LNCAP (cell line): ENCODE measurements around the gene ARMC5.

Experiments
- CTCF ChIP-seq: fragments of 450-650 bp; IDR thresholded peaks from 2 replicates; pipeline ENCODE4 v1.5.1; 2017; ENCODE audit warnings: mild to moderate bottlenecking

Gene ARMC5

GRCh38 chr16:31507617-31507928 is 48.3 kb downstream of the ARMC5 start:
- no peak for TF ChIP-seq CTCF

GRCh38 chr16:31507929-31508705 is 48.8 kb downstream of the ARMC5 start, which contains the start of gene RUSF1:
RUSF1 (minus strand) TSS chr16:31508391; CDS start chr16:31508373, 18 bp downstream.
- TF ChIP-seq CTCF: no peak

- TF ChIP-seq CTCF: no peak
Observed at GRCh38 chr16:31508706-31509195, 49.5 kb downstream of the ARMC5 start.

- TF ChIP-seq CTCF: no peak
Observed at GRCh38 chr16:31513126-31513525, 53.8 kb downstream of the ARMC5 start.

- TF ChIP-seq CTCF: no peak
Observed at GRCh38 chr16:31513884-31514283, 54.6 kb downstream of the ARMC5 start.
